Uterus (tissue), 2 donors: ENCODE measurements around the gene BAD.

Experiments used
- POLR2A ChIP-seq, 2 donors: fragments of 450-650 bp; IDR thresholded peaks; one replicate each; pipeline ENCODE4 v1.6.1; 2016; ENCODE audit warnings: antibody characterized with exemption in 2 of 2, mild to moderate bottlenecking in 1 of 2, moderate library complexity in 1 of 2
- TF ChIP-seq, protein P1 (sequence below), 4 experiments: fragments of 200-600 bp in 2 of 4; fragments of 450-650 bp in 2 of 4; sonication (generic) in 2 of 4; IDR thresholded peaks; one replicate each; pipeline ENCODE4 v1.5.1; 2016 to 2019; ENCODE audit warnings: antibody characterized with exemption in 4 of 4, mild to moderate bottlenecking in 2 of 4, moderate library complexity in 1 of 4

DNA sequence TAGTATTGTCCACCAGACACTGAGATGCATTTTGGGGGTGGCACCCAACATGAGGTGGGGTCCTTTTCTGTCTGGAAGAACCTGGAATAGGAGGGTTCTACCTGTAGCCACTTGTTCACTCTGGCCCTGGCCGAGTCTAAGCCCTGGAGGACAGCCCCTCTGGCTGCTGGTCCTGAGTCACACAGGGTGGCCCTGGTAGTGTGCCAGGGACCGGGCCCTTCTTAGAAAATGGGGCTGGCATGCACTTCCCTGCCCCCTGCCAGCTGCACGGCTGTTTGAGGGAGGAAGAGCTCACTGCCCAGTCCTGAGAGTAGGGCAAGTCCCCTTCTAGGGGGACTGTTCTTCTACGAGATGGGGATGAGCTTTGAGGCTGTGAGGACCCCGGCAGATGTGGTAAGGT is 31.0 kb downstream of the BAD start:
- TF ChIP-seq, protein P1, sequence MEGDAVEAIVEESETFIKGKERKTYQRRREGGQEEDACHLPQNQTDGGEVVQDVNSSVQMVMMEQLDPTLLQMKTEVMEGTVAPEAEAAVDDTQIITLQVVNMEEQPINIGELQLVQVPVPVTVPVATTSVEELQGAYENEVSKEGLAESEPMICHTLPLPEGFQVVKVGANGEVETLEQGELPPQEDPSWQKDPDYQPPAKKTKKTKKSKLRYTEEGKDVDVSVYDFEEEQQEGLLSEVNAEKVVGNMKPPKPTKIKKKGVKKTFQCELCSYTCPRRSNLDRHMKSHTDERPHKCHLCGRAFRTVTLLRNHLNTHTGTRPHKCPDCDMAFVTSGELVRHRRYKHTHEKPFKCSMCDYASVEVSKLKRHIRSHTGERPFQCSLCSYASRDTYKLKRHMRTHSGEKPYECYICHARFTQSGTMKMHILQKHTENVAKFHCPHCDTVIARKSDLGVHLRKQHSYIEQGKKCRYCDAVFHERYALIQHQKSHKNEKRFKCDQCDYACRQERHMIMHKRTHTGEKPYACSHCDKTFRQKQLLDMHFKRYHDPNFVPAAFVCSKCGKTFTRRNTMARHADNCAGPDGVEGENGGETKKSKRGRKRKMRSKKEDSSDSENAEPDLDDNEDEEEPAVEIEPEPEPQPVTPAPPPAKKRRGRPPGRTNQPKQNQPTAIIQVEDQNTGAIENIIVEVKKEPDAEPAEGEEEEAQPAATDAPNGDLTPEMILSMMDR (IDR thresholded peaks at IDR 0.05): no peak
- no peak for TF ChIP-seq POLR2A (IDR thresholded peaks at IDR 0.05)
